HepG2 (cell line): ENCODE measurements around the gene KIAA1549. TPM values are rescaled to one million over a fixed set of nuclear protein-coding genes. Genes with fewer than 3 reads are reported as not detected.

Experiments used
- ATAC-seq: fragments of 200-7000 bp; cut with Tn5 transposase; 3 replicates; pipeline ENCODE4 v1.9.1; 2020; ENCODE audit warnings: mild to moderate bottlenecking, moderate library complexity
- BruUV-seq: library from RNA; stranded (reverse); fragments of 400-500 nt; replicated peaks from 2 replicates; lab custom pipeline; 2021; lab: Mats Ljungman, UMichigan
- CTCF ChIA-PET: fragments of 300-600 bp; formaldehyde crosslinking; extraction: SDS; loops from one replicate; lab custom pipeline; 2021; ENCODE audit warnings: low total read pairs, inconsistent platforms, low intra/inter-chr PET ratio; lab: Yijun Ruan, JAX
- POLR2A ChIA-PET: fragments of 350-600 bp; sonication (Branson Sonifier 250); formaldehyde crosslinking; loops from one replicate; lab custom pipeline; 2020; ENCODE audit warnings: antibody characterized with exemption, inconsistent platforms; lab: Yijun Ruan, JAX
- DNase-seq: peaks from one replicate; pipeline ENCODE4 v3.0.0-alpha.2; 2015; ENCODE audit warnings: low spot score
- FAIRE-seq: peaks from 3 replicates; lab custom pipeline; 2011; peaks lifted over from hg19 to GRCh38; lab: Jason Lieb, UNC
- H2AFZ ChIP-seq: one replicate; pipeline ENCODE4 v1.6.1; 2011; ENCODE audit warnings: low read length, inconsistent platforms
- H3K27ac ChIP-seq: fragments of 300-600 bp; 3 replicates; pipeline ENCODE4 v1.8.0; 2011; ENCODE audit warnings: mixed run types, mild to moderate bottlenecking, mixed read lengths, low read length, inconsistent platforms; ENCODE audit not compliant: insufficient read depth; ENCODE audit errors: extremely low read length
- H3K27me3 ChIP-seq, 2 experiments: fragments of 200-600 bp in 1 of 2; 2 replicates in 1 of 2; 3 replicates in 1 of 2; pipeline versions ENCODE4 v1.6.0 to v1.8.0; 2011; ENCODE audit warnings: low read length in 2 of 2, mild to moderate bottlenecking in 2 of 2, moderate library complexity in 2 of 2, inconsistent platforms in 1 of 2; ENCODE audit not compliant: insufficient read depth in 2 of 2, control insufficient read depth in 1 of 2
- H3K36me3 ChIP-seq, 2 experiments: fragments of 200-600 bp in 1 of 2; replicated peaks in 1 of 2; 2 replicates in 1 of 2; 3 replicates in 1 of 2; pipeline versions ENCODE4 v1.5.1 to v1.8.0; 2011; ENCODE audit warnings: low read length in 2 of 2, inconsistent platforms in 1 of 2; ENCODE audit not compliant: insufficient read depth in 2 of 2, control insufficient read depth in 1 of 2
- H3K4me1 ChIP-seq: 2 replicates; pipeline ENCODE4 v1.5.1; 2012; ENCODE audit warnings: low read length, inconsistent platforms; ENCODE audit not compliant: insufficient read depth
- H3K4me2 ChIP-seq: 2 replicates; pipeline ENCODE4 v1.6.0; 2011; ENCODE audit warnings: low read depth, low read length, inconsistent platforms
- H3K4me3 ChIP-seq, 3 experiments: fragments of 200-600 bp in 1 of 3; sonication (generic), shearing (Covaris generic) in 1 of 3; replicated peaks in 1 of 3; 2 replicates each; pipeline ENCODE4 v1.5.1; 2011 to 2016; ENCODE audit warnings: low read length in 3 of 3, inconsistent platforms in 2 of 3, low read depth in 2 of 3, mild to moderate bottlenecking in 2 of 3, control low read depth in 1 of 3, mixed read lengths in 1 of 3; ENCODE audit not compliant: insufficient read depth in 1 of 3
- H3K79me2 ChIP-seq: one replicate; pipeline ENCODE4 v1.6.1; 2011; ENCODE audit warnings: low read length, inconsistent platforms; ENCODE audit not compliant: insufficient read depth
- H3K9ac ChIP-seq: 2 replicates; pipeline ENCODE4 v1.6.0; 2011; ENCODE audit warnings: mild to moderate bottlenecking, low read depth, low read length, inconsistent platforms; ENCODE audit not compliant: insufficient read depth
- H3K9me3 ChIP-seq: 2 replicates; pipeline ENCODE4 v1.5.1; 2012; ENCODE audit warnings: mild to moderate bottlenecking, low read length
- H4K20me1 ChIP-seq: 2 replicates; pipeline ENCODE4 v1.6.0; 2011; ENCODE audit warnings: inconsistent platforms, mild to moderate bottlenecking, low read length, moderate library complexity; ENCODE audit not compliant: insufficient read depth
- AGO2 ChIP-seq: fragments of 200-400 bp; formaldehyde crosslinking; optimal IDR thresholded peaks from 2 replicates; pipeline ENCODE3; 2017; ENCODE audit warnings: mild to moderate bottlenecking, low read depth, low read length, moderate library complexity
- CCDC6 ChIP-seq: sonication (generic); formaldehyde crosslinking; IDR thresholded peaks from 2 replicates; pipeline ENCODE4 v1.8.1; 2022; ENCODE audit warnings: mild to moderate bottlenecking, missing genetic modification reagents, moderate library complexity
- CEBPZ ChIP-seq: IDR thresholded peaks from 2 replicates; pipeline ENCODE4 v1.6.1; 2012; ENCODE audit warnings: low read length, improper control_type of control experiment
- CHCHD3 ChIP-seq: sonication (generic); formaldehyde crosslinking; IDR thresholded peaks from 2 replicates; pipeline ENCODE4 v1.8.0; 2022; ENCODE audit warnings: mild to moderate bottlenecking, missing genetic modification reagents, moderate library complexity
- CSRNP2 ChIP-seq: sonication (generic); formaldehyde crosslinking; conservative IDR thresholded peaks from 2 replicates; pipeline ENCODE4 v1.8.0; 2022; ENCODE audit warnings: low read depth, missing genetic modification reagents
- NPAS2 ChIP-seq: sonication (generic); formaldehyde crosslinking; IDR thresholded peaks from 2 replicates; pipeline ENCODE4 v1.8.0; 2022; ENCODE audit warnings: mild to moderate bottlenecking, missing genetic modification reagents, borderline replicate concordance
- PHF21A ChIP-seq: sonication (generic); formaldehyde crosslinking; IDR thresholded peaks from 2 replicates; pipeline ENCODE4 v1.5.0; 2020; ENCODE audit warnings: mild to moderate bottlenecking, missing genetic modification reagents
- POLR2AphosphoS5 ChIP-seq: IDR thresholded peaks from 2 replicates; pipeline ENCODE4 v1.6.1; 2012; ENCODE audit warnings: low read depth, low read length
- RFX5 ChIP-seq: IDR thresholded peaks from 2 replicates; pipeline ENCODE4 v1.6.1; 2011; ENCODE audit warnings: low read depth, low read length, improper control_type of control experiment
- ZFP62 ChIP-seq: sonication (generic); formaldehyde crosslinking; IDR thresholded peaks from 2 replicates; pipeline ENCODE4 v1.4.0; 2020; ENCODE audit warnings: missing genetic modification reagents
- ZFX ChIP-seq: sonication (generic); formaldehyde crosslinking; IDR thresholded peaks from 2 replicates; pipeline ENCODE4 v1.4.0; 2020; ENCODE audit warnings: mild to moderate bottlenecking, low read depth, missing genetic modification reagents, moderate library complexity
- ZNF24 ChIP-seq: fragments of 450-650 bp; IDR thresholded peaks from 2 replicates; pipeline ENCODE4 v1.6.1; 2017; ENCODE audit warnings: antibody characterized with exemption, mild to moderate bottlenecking
- ZNF343 ChIP-seq: sonication (generic); formaldehyde crosslinking; IDR thresholded peaks from 2 replicates; pipeline ENCODE4 v1.4.0; 2020; ENCODE audit warnings: mild to moderate bottlenecking, missing genetic modification reagents
- ZNF441 ChIP-seq: sonication (generic); formaldehyde crosslinking; IDR thresholded peaks from 2 replicates; pipeline ENCODE4 v1.7.0; 2021; ENCODE audit warnings: missing genetic modification reagents, borderline replicate concordance
- ZNF704 ChIP-seq: sonication (generic); formaldehyde crosslinking; IDR thresholded peaks from 2 replicates; pipeline ENCODE4 v1.8.1; 2023; ENCODE audit warnings: mild to moderate bottlenecking, inconsistent platforms, moderate library complexity, missing genetic modification reagents, borderline replicate concordance
- ZSCAN5A ChIP-seq: sonication (generic); formaldehyde crosslinking; IDR thresholded peaks from 2 replicates; pipeline ENCODE4 v1.8.0; 2022; ENCODE audit warnings: mild to moderate bottlenecking, missing genetic modification reagents, borderline replicate concordance
- WGBS: methylation state at CpG from one replicate; pipeline ENCODE4 v1.1.6; 2017; ENCODE audit warnings: low lambda C conversion rate; 5-methylcytosine and 5-hydroxymethylcytosine counted together
- in situ Hi-C: cut with HindIII; loops from 2 replicates; pipeline ENCODE4 v1.10.0; 2017; ENCODE audit warnings: low pct_unique_long_range_greater_than_20kb; ENCODE audit not compliant: extremely low pct_ligation_motif_present
- intact Hi-C: fragments of 100-400 bp; cut with micrococcal nuclease; formaldehyde crosslinking; loops from one replicate; pipeline ENCODE4 v1.10.0; 2022; ENCODE audit not compliant: unreplicated experiment
- polyA plus RNA-seq, 8 experiments: library from polyadenylated mRNA; depleted of rRNA in 3 of 8; stranded (reverse) in 7 of 8; unstranded in 1 of 8; fragments of >200 nt; fragmentation: Illumina TruSeq in 4 of 8; extraction: Trizol in 4 of 8; gene quantifications; 2 replicates each; pipeline versions ENCODE4 v1.2.1 to v1.2.3, GENCODE V29; 2011 to 2016; ENCODE audit warnings: low read depth in 4 of 8, missing spikeins in 1 of 8, mixed read lengths in 1 of 8; ENCODE audit not compliant: insufficient read depth in 1 of 8
- total RNA-seq, 5 experiments: library from RNA; depleted of rRNA; stranded (reverse); fragments of >200 nt; fragmentation: Illumina TruSeq; extraction: Trizol; gene quantifications; 2 replicates each; pipeline ENCODE4 v1.2.3, GENCODE V29; 2016; ENCODE audit warnings: low read depth in 1 of 5

The KIAA1549 gene
- total and polyA plus RNA-seq, 2 of the 13 experiments (the other 11 are each of a cell fraction or from before 2014, with no cell fraction given), result 1.1 to 1.8 TPM

- ATAC-seq, result no peak
Measured at GRCh38 chr7:138924501-138925225, 56.5 kb downstream of the KIAA1549 start.

More at GRCh38 chr7:138924501-138925225, 56.5 kb downstream of the KIAA1549 start:
- H2AFZ ChIP-seq, result no peak overlapping the region
- H3K36me3 ChIP-seq, result no peaks in the 10 kb centered on the region
- no peak for FAIRE-seq
- peaks cover 12% of the 10 kb centered on the region for H3K4me1 ChIP-seq
- no peaks in the 10 kb centered on the region for H3K27me3 ChIP-seq
- no peak overlapping the region for H3K9ac ChIP-seq
- H3K4me2 ChIP-seq, result no peak overlapping the region
- H3K9me3 ChIP-seq, result no peaks in the 10 kb centered on the region
- BruUV-seq, result no TSS peak
- in situ Hi-C loops, result no loop called here
- no peaks in the 10 kb centered on the region for H4K20me1 ChIP-seq
- TF ChIP-seq CCDC6, result no peak
- no peak for TF ChIP-seq ZFP62 (CRISPR knock-in tag)
- TF ChIP-seq ZNF704 (CRISPR knock-in tag), result no peak
- no peak for TF ChIP-seq ZFX
- TF ChIP-seq ZNF441 (CRISPR knock-in tag), result no peak
- no peak for TF ChIP-seq PHF21A (CRISPR knock-in tag)
- TF ChIP-seq RFX5, result no peak
- no peak for TF ChIP-seq CHCHD3 (CRISPR knock-in tag)
- no peak for TF ChIP-seq NPAS2 (CRISPR knock-in tag)
- TF ChIP-seq CSRNP2 (CRISPR knock-in tag), result no peak
- TF ChIP-seq ZNF24, result no peak
- TF ChIP-seq CEBPZ, result no peak
- TF ChIP-seq POLR2AphosphoS5, result no peak
- no peak for TF ChIP-seq AGO2
- no peak for TF ChIP-seq ZNF343 (CRISPR knock-in tag)
- TF ChIP-seq ZSCAN5A (CRISPR knock-in tag), result no peak
- H3K27ac ChIP-seq, result no peak overlapping the region
- ChIA-PET POLR2A (no interaction called here), CTCF (no interaction called here)
- intact Hi-C loops, result no loop called here
- 88% methylated on average over 15 of the region's 17 CpGs for WGBS
- H3K79me2 ChIP-seq, result no peaks in the 10 kb centered on the region
- H3K4me3 ChIP-seq, result no peak overlapping the region
- no peak for DNase-seq
